CD4-positive, CD25-positive, alpha-beta regulatory T cell (primary cell): ENCODE data around the gene MAP4. TPM values are rescaled to one million over a fixed set of nuclear protein-coding genes. Genes with fewer than 3 reads are reported as not detected.
A peak's percentile ranks its signal among the peaks of the same experiment; 100 is the strongest.

ENCODE experiments used
- ATAC-seq, 2 donors: fragments of 150-1000 bp; cut with Tn5 transposase; one replicate each; pipeline ENCODE4 v1.10.0; 2021; ENCODE audit warnings: low read depth in 2 of 2, moderate number of reproducible peaks in 2 of 2, moderate library complexity in 1 of 2
- DNase-seq, 3 donors: peaks; one replicate each; pipeline versions ENCODE4 v3.0.0 to v3.0.0-alpha.2; 2012 to 2022; ENCODE audit warnings: mixed read lengths in 1 of 3
- H3K27ac ChIP-seq: one replicate; pipeline ENCODE4 v1.7.0; 2013; ENCODE audit warnings: mild to moderate bottlenecking, low read length; ENCODE audit not compliant: insufficient read depth, poor library complexity, severe bottlenecking
- H3K27me3 ChIP-seq: one replicate; pipeline ENCODE4 v1.7.0; 2013; ENCODE audit warnings: low read length; ENCODE audit not compliant: control insufficient read depth, insufficient read depth
- H3K36me3 ChIP-seq: one replicate; pipeline ENCODE4 v1.7.0; 2013; ENCODE audit warnings: mild to moderate bottlenecking, low read length, moderate library complexity; ENCODE audit not compliant: control insufficient read depth, insufficient read depth
- H3K4me1 ChIP-seq: 2 replicates; pipeline ENCODE4 v1.7.0; 2013; ENCODE audit warnings: mild to moderate bottlenecking, low read length; ENCODE audit not compliant: insufficient read depth, control insufficient read depth, poor library complexity, severe bottlenecking
- H3K4me3 ChIP-seq: one replicate; pipeline ENCODE4 v1.7.0; 2013; ENCODE audit warnings: low read depth, mild to moderate bottlenecking, low read length, moderate library complexity
- H3K9me3 ChIP-seq, 2 experiments: 1 replicate in 1 of 2; 2 replicates in 1 of 2; pipeline ENCODE4 v1.7.0; 2013; ENCODE audit warnings: low read length in 2 of 2, mild to moderate bottlenecking in 1 of 2, moderate library complexity in 1 of 2; ENCODE audit not compliant: control insufficient read depth in 2 of 2
- H3K27ac Mint-ChIP-seq, 3 donors: one replicate each; pipeline ENCODE4 v1.8.0; 2020 to 2022; ENCODE audit warnings: mild to moderate bottlenecking in 3 of 3, mixed read lengths in 3 of 3, moderate library complexity in 2 of 3
- H3K27me3 Mint-ChIP-seq: one replicate; pipeline ENCODE4 v1.8.0; 2022; ENCODE audit warnings: mild to moderate bottlenecking, mixed read lengths
- H3K36me3 Mint-ChIP-seq: one replicate; pipeline ENCODE4 v1.8.0; 2020; ENCODE audit warnings: mixed read lengths
- H3K4me1 Mint-ChIP-seq, 4 donors: one replicate each; pipeline ENCODE4 v1.8.0; 2020 to 2022; ENCODE audit warnings: mixed read lengths in 4 of 4, mild to moderate bottlenecking in 1 of 4
- H3K4me3 Mint-ChIP-seq, 4 donors: one replicate each; pipeline ENCODE4 v1.8.0; 2020 to 2022; ENCODE audit warnings: mild to moderate bottlenecking in 4 of 4, mixed read lengths in 4 of 4, moderate library complexity in 3 of 4
- H3K9me3 Mint-ChIP-seq, 7 donors: one replicate each; pipeline ENCODE4 v1.8.0; 2020 to 2022; ENCODE audit warnings: mixed read lengths in 7 of 7, mild to moderate bottlenecking in 3 of 7, moderate library complexity in 2 of 7
- polyA plus RNA-seq, 4 donors: library from polyadenylated mRNA; unstranded; fragments of 300-500 nt; fragmentation: Illumina TruSeq; gene quantifications; one replicate each; pipeline ENCODE4 v1.2.3, GENCODE V29; 2021
- total RNA-seq: library from RNA; stranded (reverse); gene quantifications from one replicate; pipeline ENCODE4 v1.2.3, GENCODE V29; 2022

Gene MAP4
- total and polyA plus RNA-seq, 5 donors from 2014 or later: 17.0 to 123 (median 22.6) TPM

DNA sequence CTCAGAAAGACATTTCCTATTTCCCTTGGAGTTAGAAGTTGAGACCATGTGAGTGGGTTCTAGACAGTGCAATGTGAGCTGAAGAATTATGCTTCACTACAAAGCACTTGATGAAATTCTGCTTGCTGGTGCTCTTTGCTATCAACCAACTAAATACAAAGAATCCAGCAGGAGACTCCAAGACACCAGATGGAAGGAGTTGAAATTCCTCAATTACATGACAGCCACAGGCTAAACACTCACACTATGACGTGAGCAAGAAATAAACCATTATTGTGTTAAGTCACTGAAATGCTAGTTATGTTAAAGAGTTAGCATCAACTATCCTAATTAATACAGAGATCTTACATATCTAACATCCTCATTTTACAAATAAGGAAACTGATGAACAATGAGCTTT is 8.2 kb upstream of the MAP4 start:
- Mint-ChIP-seq H3K27me3 (no peaks in the 10 kb centered on the region), H3K4me1 (peaks cover 24 to 43% (median 26%) of the 10 kb centered on the region in 4 donors), H3K9me3 (no peaks in the 10 kb centered on the region), H3K4me3 (no peak overlapping the region), H3K27ac (no peak overlapping the region), H3K36me3 (no peaks in the 10 kb centered on the region)
- H3K4me1 ChIP-seq: no peaks in the 10 kb centered on the region
- H3K9me3 ChIP-seq: no peaks in the 10 kb centered on the region
- H3K36me3 ChIP-seq: no peaks in the 10 kb centered on the region
- H3K27ac ChIP-seq: no peak overlapping the region
- no peak for DNase-seq
- ATAC-seq: no peak
- H3K27me3 ChIP-seq: no peaks in the 10 kb centered on the region
- H3K4me3 ChIP-seq: no peak overlapping the region

GRCh38 chr3:48023377-48023776 is 7.2 kb upstream of the MAP4 start:
- DNase-seq (no peak), ATAC-seq (no peak)
- no peaks in the 10 kb centered on the region for H3K27me3 ChIP-seq
- Mint-ChIP-seq H3K4me3 (no peak overlapping the region), H3K27ac (no peak overlapping the region), H3K27me3 (no peaks in the 10 kb centered on the region), H3K36me3 (no peaks in the 10 kb centered on the region), H3K9me3 (no peaks in the 10 kb centered on the region), H3K4me1 (peaks cover 24 to 49% (median 29%) of the 10 kb centered on the region in 4 donors)
- no peak overlapping the region for H3K27ac ChIP-seq
- H3K4me3 ChIP-seq: no peak overlapping the region
- H3K9me3 ChIP-seq: no peaks in the 10 kb centered on the region
- no peaks in the 10 kb centered on the region for H3K4me1 ChIP-seq
- H3K36me3 ChIP-seq: no peaks in the 10 kb centered on the region

- DNase-seq (no peak), ATAC-seq (no peak)
- no peak overlapping the region for H3K27ac ChIP-seq
- no peak overlapping the region for H3K4me3 ChIP-seq
- no peaks in the 10 kb centered on the region for H3K27me3 ChIP-seq
- H3K27me3 Mint-ChIP-seq: no peaks in the 10 kb centered on the region
- H3K9me3 ChIP-seq: no peaks in the 10 kb centered on the region
- H3K36me3 ChIP-seq: no peaks in the 10 kb centered on the region
- H3K27ac Mint-ChIP-seq: peak overlapping the region in 2 of 3 donors; percentile 37 to 58
- no peaks in the 10 kb centered on the region for H3K4me1 ChIP-seq
- H3K4me1 Mint-ChIP-seq: peaks cover 21 to 50% (median 34%) of the 10 kb centered on the region in 4 donors
- no peaks in the 10 kb centered on the region for H3K36me3 Mint-ChIP-seq
- no peak overlapping the region for H3K4me3 Mint-ChIP-seq
- no peaks in the 10 kb centered on the region for H3K9me3 Mint-ChIP-seq
These were observed 6.0 kb upstream of the MAP4 start for GRCh38 chr3:48022178-48022577.

DNA sequence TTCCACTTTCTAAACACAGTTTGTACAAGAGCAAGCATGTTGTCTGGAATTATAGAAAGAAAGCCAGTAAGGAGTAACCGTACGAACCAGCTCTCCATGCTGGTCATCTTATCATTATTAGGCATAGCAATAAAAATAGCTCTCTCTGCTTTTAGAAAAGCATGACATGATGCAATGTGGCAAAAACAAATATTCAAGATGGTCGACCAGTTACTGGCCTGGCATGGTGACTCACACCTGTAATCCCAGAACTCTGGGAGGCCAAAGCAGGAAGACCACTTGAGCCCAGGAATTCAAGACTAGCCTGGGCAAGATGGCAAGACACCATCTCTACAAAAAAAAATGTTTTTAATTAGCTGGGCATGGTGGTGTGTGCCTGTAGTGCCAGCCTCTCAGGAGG is 2.6 kb upstream of the MAP4 start:
- Histone ChIP-seq H3K4me3 (no peak overlapping the region), H3K27me3 (no peaks in the 10 kb centered on the region), H3K9me3 (no peaks in the 10 kb centered on the region), H3K27ac (no peak overlapping the region), H3K4me1 (peaks cover 15% of the 10 kb centered on the region), H3K36me3 (no peaks in the 10 kb centered on the region)
- H3K4me3 Mint-ChIP-seq: no peak overlapping the region
- no peaks in the 10 kb centered on the region for H3K9me3 Mint-ChIP-seq
- no peak overlapping the region for H3K27ac Mint-ChIP-seq
- ATAC-seq (no peak), DNase-seq (no peak)
- H3K36me3 Mint-ChIP-seq: no peaks in the 10 kb centered on the region
- H3K27me3 Mint-ChIP-seq: no peaks in the 10 kb centered on the region
- peaks cover 33 to 52% (median 44%) of the 10 kb centered on the region in 4 donors for H3K4me1 Mint-ChIP-seq

- Histone ChIP-seq H3K9me3 (no peaks in the 10 kb centered on the region), H3K27ac (no peak overlapping the region), H3K27me3 (no peaks in the 10 kb centered on the region), H3K36me3 (no peaks in the 10 kb centered on the region), H3K4me1 (peaks cover 19% of the 10 kb centered on the region), H3K4me3 (no peak overlapping the region)
- ATAC-seq: no peak
- Mint-ChIP-seq H3K4me3 (no peak overlapping the region), H3K4me1 (peaks cover 25 to 44% (median 41%) of the 10 kb centered on the region in 4 donors), H3K36me3 (no peaks in the 10 kb centered on the region), H3K27ac (peak overlapping the region in 1 of 3 donors; percentile 3), H3K27me3 (no peaks in the 10 kb centered on the region), H3K9me3 (no peaks in the 10 kb centered on the region)
- no peak for DNase-seq
These were observed 610 bp downstream of the MAP4 start for GRCh38 chr3:48015431-48016180.

- peaks cover 19% of the 10 kb centered on the region for H3K4me1 ChIP-seq
- Mint-ChIP-seq H3K27me3 (no peaks in the 10 kb centered on the region), H3K36me3 (no peaks in the 10 kb centered on the region), H3K27ac (peak overlapping the region in 2 of 3 donors; percentile 10 to 63), H3K9me3 (no peaks in the 10 kb centered on the region), H3K4me1 (peaks cover 25 to 49% (median 44%) of the 10 kb centered on the region in 4 donors), H3K4me3 (no peak overlapping the region)
- no peaks in the 10 kb centered on the region for H3K9me3 ChIP-seq
- no peak for ATAC-seq
- H3K4me3 ChIP-seq: peak overlapping the region; percentile 2
- DNase-seq: no peak
- H3K36me3 ChIP-seq: peaks cover 3% of the 10 kb centered on the region
- H3K27me3 ChIP-seq: no peaks in the 10 kb centered on the region
- peak overlapping the region; percentile 17 for H3K27ac ChIP-seq
These were observed 1.9 kb downstream of the MAP4 start for GRCh38 chr3:48014358-48014757.

DNA sequence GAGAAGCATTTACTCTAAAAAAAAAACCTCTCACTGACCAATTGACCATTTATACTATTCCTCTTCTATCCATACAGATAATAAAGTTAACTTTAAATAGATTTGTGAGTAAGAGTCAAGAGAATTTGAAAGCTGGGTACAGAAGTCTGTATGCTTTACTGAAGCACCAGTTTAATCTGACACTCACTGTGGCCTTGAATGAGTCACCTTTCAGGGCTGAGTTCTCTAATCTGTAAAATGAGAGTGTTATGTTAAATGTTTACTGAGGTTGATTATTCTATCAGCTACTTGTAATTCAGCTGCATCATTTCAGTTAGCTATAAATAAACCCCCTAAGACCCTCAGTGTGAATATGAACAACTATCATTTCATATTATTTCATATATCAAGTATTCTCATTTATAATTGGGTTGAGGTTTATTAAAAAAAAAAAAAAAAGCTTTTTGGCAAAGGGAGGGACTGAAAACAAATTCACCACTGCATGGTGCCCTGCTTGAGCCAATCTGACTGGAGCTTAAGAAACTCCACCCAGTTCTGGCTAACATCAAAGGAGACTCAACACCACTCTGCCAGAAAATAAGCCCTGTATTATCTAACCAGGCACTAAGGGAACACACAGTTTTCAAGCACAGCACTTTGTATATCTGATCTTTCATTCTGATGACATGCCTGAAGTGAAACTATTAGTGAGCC is 2.8 kb downstream of the MAP4 start:
- Histone ChIP-seq H3K27ac (peak overlapping the region; percentile 17), H3K27me3 (no peaks in the 10 kb centered on the region), H3K9me3 (no peaks in the 10 kb centered on the region), H3K36me3 (peaks cover 3% of the 10 kb centered on the region), H3K4me3 (peak overlapping the region; percentile 2), H3K4me1 (peaks cover 19% of the 10 kb centered on the region)
- Mint-ChIP-seq H3K27ac (peak overlapping the region; percentile 10 to 63 (median 32)), H3K27me3 (no peaks in the 10 kb centered on the region), H3K9me3 (no peaks in the 10 kb centered on the region), H3K36me3 (no peaks in the 10 kb centered on the region), H3K4me1 (peaks cover 25 to 43% (median 42%) of the 10 kb centered on the region in 4 donors), H3K4me3 (peak overlapping the region in 1 of 4 donors; percentile 31)
- ATAC-seq: peak; percentile 45 to 65
- DNase-seq: peak in 2 of 3 donors; percentile 10 to 60
